NCI-H524 (cell line): ENCODE data around the gene DOCK1.

ENCODE experiments used
- DNase-seq, 2 experiments: peaks; one replicate each; lab custom pipeline; 2025; lab: John Stamatoyannopoulos, UW

DOCK1 gene

DNA sequence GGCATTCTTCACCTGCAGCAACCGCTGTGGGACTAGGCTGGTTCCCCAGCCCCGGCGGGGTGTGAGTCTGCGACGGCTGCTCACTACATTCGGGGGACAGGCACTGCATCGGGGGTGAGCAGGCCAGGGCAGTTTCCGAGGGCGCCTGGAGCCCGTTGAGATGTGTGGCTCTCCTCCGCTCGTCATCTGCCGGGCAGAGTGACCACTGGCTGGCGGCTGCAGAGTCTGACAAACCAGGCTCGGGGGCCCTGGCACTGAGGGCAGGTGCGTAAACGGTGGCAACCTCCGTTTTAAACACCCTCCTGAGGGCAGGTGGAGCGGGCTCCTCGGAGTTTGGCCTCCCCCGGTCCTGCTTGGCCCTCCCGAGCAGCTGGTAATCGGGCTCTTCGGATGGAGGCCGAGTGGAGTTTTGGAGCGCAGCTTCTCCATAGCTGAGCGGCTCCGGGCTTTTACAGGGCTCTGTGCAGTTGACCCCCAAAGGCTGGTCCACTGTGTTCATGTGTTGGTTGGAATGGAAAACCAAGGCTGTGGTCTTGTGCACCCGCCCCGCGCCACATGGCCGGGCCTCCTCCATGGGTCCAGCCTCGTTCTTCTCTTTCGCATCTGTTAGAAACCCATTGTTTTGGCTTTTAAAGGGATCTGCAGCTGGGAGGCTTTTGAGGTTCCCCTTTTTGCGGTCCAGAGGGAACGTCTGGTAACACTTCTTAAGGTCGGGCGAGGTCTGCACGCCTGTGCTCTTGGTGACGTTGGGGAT is 270.3 kb downstream of the DOCK1 start:
- no peak for DNase-seq

DNA sequence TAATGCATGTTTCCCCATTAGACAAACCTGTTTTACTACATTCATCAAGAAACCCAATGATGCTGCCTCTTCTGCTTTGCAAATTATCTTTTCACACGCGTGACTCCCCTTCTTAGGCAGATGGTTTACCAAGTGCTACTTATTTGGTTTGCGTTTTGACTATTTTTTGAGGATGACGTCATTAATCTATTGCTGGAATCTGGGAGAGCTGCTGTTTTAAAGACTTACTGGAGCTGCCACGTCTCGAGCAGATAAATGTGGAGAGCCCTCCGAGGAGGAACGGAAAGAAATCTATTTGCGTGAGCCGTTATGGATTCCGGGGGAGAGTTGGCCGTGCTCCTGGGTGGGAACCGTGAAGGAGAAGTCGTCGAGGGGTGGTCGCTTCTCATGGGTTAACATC is 271.4 kb downstream of the DOCK1 start:
- no peak for DNase-seq

- DNase-seq, result no peak
Measured at GRCh38 chr10:127179612-127180250, 274.5 kb downstream of the DOCK1 start.

DNA sequence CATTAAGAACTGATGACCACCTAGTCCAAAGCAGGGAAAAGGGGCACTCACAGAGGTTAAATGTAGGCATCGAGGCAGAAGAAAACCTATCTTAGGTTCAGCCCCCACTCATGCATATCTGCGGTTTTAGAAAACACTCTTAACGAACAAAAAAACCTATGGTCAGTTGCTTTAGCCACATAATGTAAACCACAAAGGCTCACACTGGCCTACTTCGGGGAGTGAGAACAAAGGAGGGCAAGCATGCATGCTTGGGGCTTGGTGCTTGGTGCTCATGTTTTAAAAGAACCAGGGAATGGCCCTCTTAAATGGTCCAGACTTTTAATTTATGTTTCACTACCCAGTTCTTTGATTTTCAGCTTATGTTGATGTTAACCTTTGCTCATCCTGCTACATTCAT is 276.9 kb downstream of the DOCK1 start:
- DNase-seq, result no peak

GRCh38 chr10:127184582-127184981 is 279.4 kb downstream of the DOCK1 start:
- DNase-seq, result no peak

DNA sequence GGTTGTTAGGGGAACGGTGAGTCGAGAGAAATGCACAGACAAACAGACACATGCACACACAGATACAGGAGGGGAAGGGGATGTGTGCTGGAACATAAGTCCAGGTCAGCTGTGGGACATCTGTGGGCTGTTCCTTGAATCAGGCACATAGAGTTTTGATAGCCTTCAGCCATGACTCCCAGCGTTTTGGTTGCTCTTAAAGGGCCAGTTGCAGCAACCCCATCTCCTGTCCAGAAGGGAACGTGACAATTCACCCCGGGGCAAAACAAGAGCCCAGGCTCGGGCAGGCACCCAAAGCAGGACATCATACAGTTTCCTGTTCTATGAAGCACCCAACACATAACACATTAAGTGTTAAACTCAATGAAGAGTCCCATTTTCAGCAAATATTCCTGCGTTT is 281.6 kb downstream of the DOCK1 start:
- no peak for DNase-seq

- DNase-seq, result no peak
Measured at GRCh38 chr10:127189226-127189625, 284.0 kb downstream of the DOCK1 start.

- DNase-seq, result peak in 1 of 2 experiments; percentile 1
Measured at GRCh38 chr10:127190427-127190826, 285.2 kb downstream of the DOCK1 start.

- DNase-seq, result no peak
Measured at GRCh38 chr10:127193125-127193524, 287.9 kb downstream of the DOCK1 start.

DNA sequence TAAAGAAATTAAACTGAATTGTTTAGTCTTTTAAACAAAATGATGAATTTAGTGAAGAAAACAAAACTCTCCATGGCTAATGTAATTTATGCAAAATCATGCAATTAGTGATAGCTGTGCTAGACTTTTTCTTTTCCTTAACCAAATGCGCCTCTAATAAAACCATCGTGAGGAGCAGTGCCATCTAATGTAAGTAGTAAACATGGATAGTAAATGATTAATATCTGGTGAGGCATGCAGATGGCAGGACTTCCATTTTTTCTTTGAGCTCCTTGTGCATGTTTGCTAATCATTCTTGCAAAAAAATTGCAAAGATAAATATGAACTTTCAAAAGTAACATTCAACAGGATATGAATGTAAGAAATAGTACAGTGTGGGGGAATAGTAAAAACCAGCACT is 288.9 kb downstream of the DOCK1 start:
- no peak for DNase-seq

- no peak for DNase-seq
Measured at GRCh38 chr10:127194599-127194998, 289.4 kb downstream of the DOCK1 start.

DNA sequence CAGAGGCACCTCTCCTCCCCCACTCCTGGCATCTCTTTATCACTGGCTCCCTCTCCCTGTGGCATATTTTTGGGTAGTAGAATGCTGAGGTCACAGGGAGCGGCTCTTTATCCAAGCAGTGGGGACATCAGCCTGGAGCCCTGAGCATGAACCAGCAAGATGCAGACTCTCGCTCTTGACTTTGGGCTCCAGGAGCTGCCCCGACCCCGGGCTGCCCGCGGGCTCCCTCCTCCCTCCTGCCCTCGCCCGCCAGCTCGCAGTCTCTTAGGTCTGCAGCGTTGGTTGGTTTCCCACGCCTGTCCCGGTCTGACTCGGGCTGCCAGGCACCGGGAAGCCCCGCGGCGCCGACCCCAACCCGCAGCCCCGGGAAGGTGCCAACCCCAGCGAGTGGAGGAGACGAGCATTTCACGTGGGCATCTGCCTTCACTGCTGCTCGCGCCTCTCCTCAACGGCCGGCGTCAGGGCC is 289.8 kb downstream of the DOCK1 start:
- DNase-seq, result peak in 1 of 2 experiments; percentile 2

DNA sequence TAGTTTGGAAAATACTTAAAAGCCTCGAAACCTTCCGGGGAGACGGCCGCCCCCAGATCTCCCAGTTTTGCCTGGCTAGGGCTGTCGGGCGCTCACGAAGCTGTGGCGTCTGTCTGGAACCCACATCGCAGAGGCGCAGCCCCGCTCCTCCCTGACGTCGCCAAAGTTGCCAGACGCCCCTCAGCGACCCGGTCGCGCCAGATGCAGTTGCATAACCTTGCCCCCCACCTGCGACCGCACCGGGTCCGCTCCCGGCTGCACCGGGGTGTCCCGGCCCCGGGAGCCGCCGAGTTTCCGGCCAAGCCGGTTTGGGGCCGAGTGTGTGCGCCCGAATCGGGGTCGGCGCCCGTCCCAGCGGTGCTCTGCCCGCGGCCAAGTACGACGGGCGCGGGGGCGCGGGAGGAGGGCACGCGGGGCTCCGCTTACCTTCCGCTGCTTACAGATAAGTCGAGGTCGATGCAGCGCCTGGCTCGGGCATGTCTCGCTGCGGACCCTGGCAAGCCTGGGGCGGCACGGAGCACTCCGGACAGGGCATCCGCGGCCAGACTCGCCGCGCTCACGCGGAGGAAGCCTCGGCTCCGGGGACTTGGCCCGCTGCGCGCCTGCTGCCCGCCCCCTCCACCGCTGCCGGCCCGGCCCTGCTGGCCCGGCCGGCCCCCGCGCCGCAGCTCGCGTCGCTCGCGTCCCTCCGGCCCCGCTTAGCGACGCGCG is 290.5 kb downstream of the DOCK1 start:
- peak in 1 of 2 experiments; percentile 11 for DNase-seq

GRCh38 chr10:127196282-127197153 is 291.3 kb downstream of the DOCK1 start, which contains the start of gene INSYN2A:
INSYN2A (minus strand) TSS chr10:127196591; CDS start chr10:127176395, 20,196 bp downstream.
- DNase-seq, result peak in 1 of 2 experiments; percentile 30

- peak in 1 of 2 experiments; percentile 24 for DNase-seq
Measured at GRCh38 chr10:127197154-127197432, 291.9 kb downstream of the DOCK1 start.

- DNase-seq, result peak in 1 of 2 experiments; percentile 38
Measured at GRCh38 chr10:127198307-127198706, 293.1 kb downstream of the DOCK1 start.

DNA sequence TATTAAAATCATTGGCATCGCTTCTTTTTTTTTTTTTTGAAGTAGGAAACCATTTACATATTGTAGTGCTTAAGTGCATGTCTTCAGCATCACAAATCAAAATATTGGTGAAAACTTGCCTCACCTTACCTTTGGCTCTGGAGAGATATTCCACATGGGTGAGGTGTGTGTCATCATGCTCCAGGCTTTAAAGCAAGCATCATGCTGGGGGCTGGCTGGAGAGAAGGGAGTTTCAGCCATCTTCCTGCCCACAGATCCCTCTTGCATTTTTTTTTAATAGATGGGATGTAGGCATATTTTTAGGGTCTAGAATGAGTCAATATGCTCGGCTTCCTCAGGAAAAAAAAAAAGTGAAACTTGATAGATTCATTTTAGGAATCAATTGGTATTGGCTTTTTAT is 293.5 kb downstream of the DOCK1 start:
- DNase-seq, result no peak

DNA sequence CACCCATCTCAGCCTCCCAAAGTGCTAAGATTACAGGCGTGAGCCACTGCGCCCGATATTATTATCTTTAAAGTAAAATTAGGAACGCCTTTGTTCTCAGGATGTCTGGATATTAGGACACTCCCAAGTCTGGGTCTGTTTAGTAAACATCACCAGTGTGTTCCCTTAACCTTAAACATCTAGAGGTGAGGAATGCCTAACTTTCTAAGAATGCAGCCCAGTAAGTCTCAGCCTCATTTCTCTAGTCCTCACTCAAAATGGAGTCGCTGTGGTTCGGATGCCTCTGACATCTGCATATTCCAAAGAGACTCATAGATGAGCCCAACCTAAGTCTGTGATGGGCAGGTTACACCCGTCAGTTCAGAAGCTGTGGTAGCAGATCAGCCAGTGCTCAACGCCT is 295.4 kb downstream of the DOCK1 start:
- DNase-seq, result no peak

- DNase-seq, result peak in 1 of 2 experiments; percentile 22
Measured at GRCh38 chr10:127203067-127203466, 297.8 kb downstream of the DOCK1 start.

GRCh38 chr10:127207081-127207480 is 301.9 kb downstream of the DOCK1 start:
- DNase-seq, result no peak

GRCh38 chr10:127210936-127211466 is 305.8 kb downstream of the DOCK1 start:
- DNase-seq, result peak in 1 of 2 experiments; percentile 0

DNA sequence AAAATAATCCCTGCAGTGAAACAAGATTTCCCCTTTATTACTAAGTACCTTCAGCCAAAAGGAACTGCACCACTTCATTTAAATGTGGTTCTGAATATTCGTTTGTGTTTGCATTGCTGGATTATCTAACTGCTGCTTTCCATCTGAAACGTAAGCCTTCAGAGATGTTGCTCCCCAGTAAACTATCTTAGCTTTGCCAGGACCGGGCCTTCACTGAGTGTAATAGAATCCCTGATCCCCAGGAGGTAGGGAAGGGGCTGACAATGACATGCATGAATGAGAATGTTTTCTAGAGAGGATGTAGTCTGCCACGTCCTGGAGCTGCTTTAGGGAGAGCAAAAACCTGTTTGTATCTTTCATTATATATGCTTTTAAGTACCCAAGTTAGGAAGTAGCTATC is 310.6 kb downstream of the DOCK1 start:
- no peak for DNase-seq
